H1 (cell line): Measurements from ENCODE around the gene TMEM150A. TPM values are rescaled to one million over a fixed set of nuclear protein-coding genes. Genes with fewer than 3 reads are reported as not detected.

Experiments used
- CTCF ChIA-PET: fragments of 300-600 bp; sonication (Branson Sonifier 250); formaldehyde crosslinking; loops from one replicate; lab custom pipeline; 2021; ENCODE audit not compliant: partially characterized antibody; lab: Charles Lee
- POLR2A ChIA-PET: fragments of 300-600 bp; sonication (Branson Sonifier 250); formaldehyde crosslinking; loops from one replicate; lab custom pipeline; 2021; ENCODE audit warnings: inconsistent platforms; ENCODE audit not compliant: partially characterized antibody; lab: Charles Lee
- DNase-seq, 2 experiments: peaks; one replicate each; pipeline versions ENCODE4 v3.0.0 to v3.0.0-alpha.2; 2010 to 2022; ENCODE audit warnings: low spot score in 2 of 2, low read depth in 1 of 2, mixed read lengths in 1 of 2
- FAIRE-seq: peaks from 2 replicates; lab custom pipeline; 2011; peaks lifted over from hg19 to GRCh38; lab: Jason Lieb, UNC
- H2AFZ ChIP-seq: 2 replicates; pipeline ENCODE4 v1.8.1; 2012; ENCODE audit warnings: low read length, inconsistent platforms
- H2AK5ac ChIP-seq: 2 replicates; pipeline ENCODE4 v1.6.1; 2013; ENCODE audit warnings: low read depth, low read length
- H2BK120ac ChIP-seq: replicated peaks from 2 replicates; pipeline ENCODE3; 2013; ENCODE audit warnings: low read depth, low read length, inconsistent platforms
- H2BK12ac ChIP-seq: 2 replicates; pipeline ENCODE4 v1.6.1; 2013; ENCODE audit warnings: low read depth, low read length
- H2BK15ac ChIP-seq: 2 replicates; pipeline ENCODE4 v1.6.1; 2013; ENCODE audit warnings: low read length
- H2BK20ac ChIP-seq: 2 replicates; pipeline ENCODE4 v1.6.1; 2013; ENCODE audit warnings: low read length
- H2BK5ac ChIP-seq: 2 replicates; pipeline ENCODE4 v1.6.1; 2013; ENCODE audit warnings: low read depth, low read length
- H3K14ac ChIP-seq: 2 replicates; pipeline ENCODE4 v1.6.1; 2013; ENCODE audit warnings: inconsistent platforms; ENCODE audit not compliant: insufficient read length
- H3K18ac ChIP-seq: 2 replicates; pipeline ENCODE4 v1.6.1; 2013; ENCODE audit warnings: low read length; ENCODE audit errors: extremely low read depth
- H3K23ac ChIP-seq: 2 replicates; pipeline ENCODE4 v1.6.1; 2013; ENCODE audit warnings: inconsistent platforms; ENCODE audit not compliant: insufficient read length
- H3K23me2 ChIP-seq: 2 replicates; pipeline ENCODE4 v1.6.1; 2013; ENCODE audit warnings: low read depth, low read length
- H3K27ac ChIP-seq: 2 replicates; pipeline ENCODE4 v1.6.1; 2011; ENCODE audit warnings: low read depth, low read length, inconsistent platforms
- H3K27me3 ChIP-seq, 4 experiments: replicated peaks in 1 of 4; 1 replicate in 1 of 4; 2 replicates in 3 of 4; pipeline versions ENCODE4 v1.6.1 to v1.8.1; 2011 to 2013; ENCODE audit warnings: low read length in 3 of 4, mild to moderate bottlenecking in 3 of 4, inconsistent platforms in 2 of 4, mixed read lengths in 2 of 4, moderate library complexity in 1 of 4; ENCODE audit not compliant: control insufficient read depth in 3 of 4, insufficient read depth in 3 of 4; ENCODE audit errors: extremely low read depth in 1 of 4
- H3K36me3 ChIP-seq, 4 experiments: 2 replicates each; pipeline versions ENCODE4 v1.6.1 to v1.8.1; 2011 to 2013; ENCODE audit warnings: mild to moderate bottlenecking in 4 of 4, low read length in 3 of 4, moderate library complexity in 2 of 4, control low read depth in 1 of 4, inconsistent platforms in 1 of 4; ENCODE audit not compliant: insufficient read depth in 4 of 4, control insufficient read depth in 2 of 4
- H3K4ac ChIP-seq: replicated peaks from 2 replicates; pipeline ENCODE3; 2013; ENCODE audit warnings: low read length, low read depth, mixed read lengths, inconsistent platforms; ENCODE audit not compliant: insufficient read length
- H3K4me1 ChIP-seq, 4 experiments: replicated peaks in 1 of 4; 1 replicate in 1 of 4; 2 replicates in 3 of 4; pipeline versions ENCODE4 v1.6.1 to v1.8.1; 2011 to 2013; ENCODE audit warnings: low read length in 3 of 4, inconsistent platforms in 2 of 4, mixed read lengths in 1 of 4; ENCODE audit not compliant: insufficient read depth in 4 of 4, control insufficient read depth in 3 of 4
- H3K4me2 ChIP-seq, 2 experiments: 2 replicates each; pipeline versions ENCODE4 v1.6.1 to v1.8.1; 2011 to 2013; ENCODE audit warnings: low read depth in 2 of 2, low read length in 2 of 2, control low read depth in 1 of 2, inconsistent platforms in 1 of 2, mild to moderate bottlenecking in 1 of 2; ENCODE audit not compliant: insufficient read depth in 1 of 2
- H3K4me3 ChIP-seq, 4 experiments: fragments of 200-600, 300-600 bp in 1 of 4; sonication (generic), shearing (Covaris generic), sonication (Bioruptor Twin) in 1 of 4; 2 replicates each; pipeline versions ENCODE4 v1.5.1 to v1.8.1; 2011 to 2016; ENCODE audit warnings: low read length in 4 of 4, low read depth in 3 of 4, control low read depth in 2 of 4, inconsistent platforms in 2 of 4, mild to moderate bottlenecking in 2 of 4, mixed read lengths in 1 of 4, moderate library complexity in 1 of 4; ENCODE audit not compliant: insufficient read depth in 2 of 4; ENCODE audit errors: extremely low read depth in 1 of 4
- H3K56ac ChIP-seq: replicated peaks from 2 replicates; pipeline ENCODE3; 2013; ENCODE audit warnings: low read depth, mild to moderate bottlenecking, mixed read lengths, low read length, inconsistent platforms; ENCODE audit not compliant: insufficient read length
- H3K79me1 ChIP-seq: 2 replicates; pipeline ENCODE4 v1.6.1; 2013; ENCODE audit warnings: low read depth, low read length, control low read depth
- H3K79me2 ChIP-seq, 2 experiments: 2 replicates each; pipeline versions ENCODE4 v1.6.1 to v1.8.1; 2012 to 2013; ENCODE audit warnings: low read length in 2 of 2, mild to moderate bottlenecking in 2 of 2, inconsistent platforms in 1 of 2; ENCODE audit not compliant: insufficient read depth in 2 of 2, control insufficient read depth in 1 of 2
- H3K9ac ChIP-seq, 4 experiments: replicated peaks in 1 of 4; 1 replicate in 1 of 4; 2 replicates in 3 of 4; pipeline versions ENCODE4 v1.6.1 to v1.8.1; 2011 to 2013; ENCODE audit warnings: low read depth in 3 of 4, low read length in 3 of 4, control low read depth in 2 of 4, mild to moderate bottlenecking in 2 of 4, moderate library complexity in 2 of 4, inconsistent platforms in 1 of 4; ENCODE audit errors: extremely low read depth in 1 of 4
- H3K9me3 ChIP-seq, 2 experiments: 2 replicates each; pipeline versions ENCODE4 v1.6.1 to v1.8.1; 2012 to 2013; ENCODE audit warnings: mild to moderate bottlenecking in 2 of 2, moderate library complexity in 2 of 2, control low read depth in 1 of 2, inconsistent platforms in 1 of 2, low read depth in 1 of 2, low read length in 1 of 2, mixed read lengths in 1 of 2; ENCODE audit not compliant: insufficient read depth in 2 of 2
- H4K20me1 ChIP-seq, 2 experiments: replicated peaks in 1 of 2; 2 replicates each; pipeline versions ENCODE3 to v1.8.1; 2011 to 2013; ENCODE audit warnings: inconsistent platforms in 2 of 2, low read length in 2 of 2, mild to moderate bottlenecking in 1 of 2; ENCODE audit not compliant: insufficient read depth in 2 of 2, control insufficient read depth in 1 of 2
- H4K5ac ChIP-seq: 2 replicates; pipeline ENCODE4 v1.6.1; 2013; ENCODE audit warnings: low read length, low read depth, mixed read lengths, inconsistent platforms; ENCODE audit not compliant: insufficient read length
- H4K8ac ChIP-seq: 2 replicates; pipeline ENCODE4 v1.8.0; 2013; ENCODE audit warnings: mild to moderate bottlenecking, moderate library complexity, low read length, inconsistent platforms; ENCODE audit not compliant: insufficient read depth; ENCODE audit errors: extremely low read depth
- H4K91ac ChIP-seq: replicated peaks from 2 replicates; pipeline ENCODE3; 2013; ENCODE audit warnings: low read length, mixed read lengths, inconsistent platforms; ENCODE audit not compliant: insufficient read length
- GABPA ChIP-seq: IDR thresholded peaks from 2 replicates; pipeline ENCODE4 v1.6.1; 2011; ENCODE audit warnings: mild to moderate bottlenecking, low read length, moderate library complexity, borderline replicate concordance; ENCODE audit not compliant: insufficient read depth
- POLR2A ChIP-seq, 2 experiments: IDR thresholded peaks; 1 replicate in 1 of 2; 2 replicates in 1 of 2; pipeline ENCODE4 v1.6.1; 2011; ENCODE audit warnings: low read depth in 2 of 2, low read length in 2 of 2, mild to moderate bottlenecking in 2 of 2; ENCODE audit errors: control extremely low read depth in 1 of 2
- RAD21 ChIP-seq, 2 experiments: IDR thresholded peaks in 1 of 2; conservative IDR thresholded peaks in 1 of 2; 2 replicates each; pipeline ENCODE4 v1.6.1; 2011; ENCODE audit warnings: low read depth in 2 of 2, low read length in 2 of 2, improper control_type of control experiment in 1 of 2, inconsistent platforms in 1 of 2, mild to moderate bottlenecking in 1 of 2, moderate library complexity in 1 of 2
- SP4 ChIP-seq: IDR thresholded peaks from 2 replicates; pipeline ENCODE4 v1.6.1; 2012; ENCODE audit warnings: low read length, inconsistent platforms
- WGBS, 2 experiments: shearing (Covaris generic) in 1 of 2; methylation state at CpG; one replicate each; pipeline versions ENCODE4 v1.1.6 to v1.1.7; 2013 to 2015; ENCODE audit warnings: low lambda C conversion rate in 2 of 2, mixed read lengths in 2 of 2, inconsistent platforms in 1 of 2, low coverage in 1 of 2, missing lambda C conversion rate in 1 of 2; ENCODE audit not compliant: insufficient replicate concordance in 2 of 2, insufficient coverage in 1 of 2, insufficient read length in 1 of 2; ENCODE audit errors: extremely low coverage in 1 of 2, missing lambda C conversion rate in 1 of 2; 5-methylcytosine and 5-hydroxymethylcytosine counted together
- polyA plus RNA-seq, 7 experiments: library from polyadenylated mRNA; depleted of rRNA in 3 of 7; stranded (reverse) in 5 of 7; unstranded in 2 of 7; fragments of >200 nt in 5 of 7; fragments of 200-250 nt in 2 of 7; gene quantifications; 1 replicate in 5 of 7; 2 replicates in 1 of 7; 4 replicates in 1 of 7; pipeline versions ENCODE4 v1.2.1 to v1.2.3, GENCODE V29; 2011 to 2013; ENCODE audit warnings: missing spikeins in 2 of 7, mixed read lengths in 2 of 7
- total RNA-seq: library from RNA; stranded (reverse); fragmentation: NEBNext Ultra II Directional; extraction: Animal tissue kit (Norgen Biotek cat#: 25700); gene quantifications from 2 replicates; pipeline ENCODE4 v1.2.1, GENCODE V29; 2021
- TF ChIP-seq, protein P1 (sequence below): IDR thresholded peaks from 2 replicates; pipeline ENCODE4 v1.6.1; 2012; ENCODE audit warnings: inconsistent platforms

The TMEM150A gene
- total and polyA plus RNA-seq, 2 of the 8 experiments (the other 6 are each of a cell fraction or from before 2014, with no cell fraction given), result 19.8 to 29.9 TPM

GRCh38 chr2:85580206-85580605 is 22.3 kb downstream of the TMEM150A start:
- Histone ChIP-seq H4K5ac (no peak overlapping the region), H2BK20ac (no peak overlapping the region), H3K79me1 (no peaks in the 10 kb centered on the region; the same call in 1 of the 2 replicates), H3K18ac (no peak overlapping the region), H3K27me3 (peaks cover 8 to 25% (median 18%) of the 10 kb centered on the region in 4 experiments; a peak in 6 of 7 replicates), H3K4me2 (no peak overlapping the region), H3K4ac (no peak overlapping the region), H2BK12ac (no peak overlapping the region), H3K23me2 (peaks cover 7% of the 10 kb centered on the region; the same call in 1 of the 2 replicates), H4K91ac (no peak overlapping the region), H2BK5ac (no peak overlapping the region), H3K9me3 (no peaks in the 10 kb centered on the region), H3K4me1 (peaks cover 2 to 17% (median 11%) of the 10 kb centered on the region in 4 experiments), H3K14ac (no peak overlapping the region), H2AFZ (no peak overlapping the region), H4K8ac (no peak overlapping the region; the same call in 1 of the 2 replicates), H3K4me3 (no peak overlapping the region), H2AK5ac (no peak overlapping the region), H4K20me1 (no peaks in the 10 kb centered on the region), H3K27ac (no peak overlapping the region), H3K23ac (no peak overlapping the region), H3K56ac (no peak overlapping the region), H3K9ac (no peak overlapping the region), H2BK15ac (no peak overlapping the region), H3K36me3 (no peaks in the 10 kb centered on the region), H3K79me2 (no peaks in the 10 kb centered on the region), H2BK120ac (no peak overlapping the region)
- no peak for DNase-seq
- TF ChIP-seq RAD21 (IDR thresholded peaks at IDR 0.05 in 1 of 2, conservative IDR thresholded peaks at IDR 0.05 in 1 of 2; ENCODE audit: low read depth in 2 of 2, low read length in 2 of 2) (no peak), GABPA (no peak), POLR2A (IDR thresholded peaks at IDR 0.05; ENCODE audit: control extremely low read depth in 1 of 2, low read depth in 2 of 2, low read length in 2 of 2) (no peak), SP4 (no peak)
- TF ChIP-seq, protein P1, sequence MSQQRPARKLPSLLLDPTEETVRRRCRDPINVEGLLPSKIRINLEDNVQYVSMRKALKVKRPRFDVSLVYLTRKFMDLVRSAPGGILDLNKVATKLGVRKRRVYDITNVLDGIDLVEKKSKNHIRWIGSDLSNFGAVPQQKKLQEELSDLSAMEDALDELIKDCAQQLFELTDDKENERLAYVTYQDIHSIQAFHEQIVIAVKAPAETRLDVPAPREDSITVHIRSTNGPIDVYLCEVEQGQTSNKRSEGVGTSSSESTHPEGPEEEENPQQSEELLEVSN, result no peak
- CTCF ChIA-PET, result no interaction called here
- POLR2A ChIA-PET, result interaction anchor here (0.7 to 4.1 kb wide), 4 partner anchors 13 to 36 kb away, joined by 3 to 20 read pairs (median 4); partner anchors contain the start of gene TMEM150A
- FAIRE-seq, result no peak
- 97% methylated on average over 3 of the region's 3 CpGs; no CpG with 5 or more reads in 1 of the 2 experiments for whole genome bisulfite sequencing, 2 experiments
